Keratinocyte (primary cell): ENCODE results near the gene ZC3H4.

Source experiments
- CTCF ChIP-seq, 3 experiments: IDR thresholded peaks in 1 of 3; conservative IDR thresholded peaks in 1 of 3; optimal IDR thresholded peaks in 1 of 3; 2 replicates in 2 of 3; 3 replicates in 1 of 3; pipeline versions ENCODE3 to v1.5.1; 2011; ENCODE audit warnings: low read length in 3 of 3, mild to moderate bottlenecking in 3 of 3, moderate library complexity in 2 of 3, control low read depth in 1 of 3, inconsistent platforms in 1 of 3; ENCODE audit not compliant: insufficient read depth in 2 of 3; ENCODE audit errors: extremely low read depth in 1 of 3
- EZH2 ChIP-seq: IDR thresholded peaks from one replicate; pipeline ENCODE4 v1.6.1; 2012; ENCODE audit warnings: inconsistent platforms, mild to moderate bottlenecking, low read length, moderate library complexity

DNA sequence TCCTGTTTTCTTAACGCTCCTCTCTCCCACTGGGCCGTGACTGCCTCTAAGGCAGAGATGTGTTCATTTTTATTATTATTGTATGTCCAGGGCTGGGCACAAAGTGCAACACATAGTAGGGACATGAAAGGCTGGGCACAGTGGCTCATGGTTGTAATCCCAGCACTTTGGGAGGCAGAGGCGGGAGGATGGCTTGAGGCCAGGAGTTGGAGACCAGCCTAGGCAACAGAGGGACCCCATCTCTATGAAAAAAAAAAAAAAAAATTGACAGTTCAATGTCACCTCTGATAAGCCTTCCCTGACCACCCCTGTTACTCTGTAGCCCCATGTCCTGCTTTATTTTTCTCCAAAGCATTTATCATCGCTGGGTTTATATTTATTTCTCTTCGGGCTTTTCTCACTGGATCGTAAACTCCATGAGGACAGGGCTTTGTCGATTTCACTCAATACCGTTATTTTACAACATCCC lies 16.6 kb upstream of the ZC3H4 start:
- TF ChIP-seq EZH2, result no peak
- TF ChIP-seq CTCF (optimal IDR thresholded peaks at IDR 0.05 in 1 of 3, IDR thresholded peaks at IDR 0.05 in 1 of 3, conservative IDR thresholded peaks at IDR 0.05 in 1 of 3; ENCODE audit: extremely low read depth in 1 of 3, insufficient read depth in 2 of 3, low read length in 3 of 3), result no peak
